PC-9 (cell line): ENCODE results near the gene UBASH3A. TPM values are rescaled to one million over a fixed set of nuclear protein-coding genes. Genes with fewer than 3 reads are reported as not detected.

Source experiments
- BruUV-seq: library from RNA; stranded (reverse); fragments of 400-500 nt; replicated peaks from 2 replicates; lab custom pipeline; 2021; lab: Mats Ljungman, UMichigan
- CTCF ChIA-PET: fragments of 300-600 bp; sonication (Branson Sonifier 250); formaldehyde crosslinking; loops from one replicate; lab custom pipeline; 2022; ENCODE audit warnings: antibody characterized with exemption; lab: Charles Lee
- POLR2A ChIA-PET: fragments of 300-600 bp; sonication (Branson Sonifier 250); formaldehyde crosslinking; loops from one replicate; lab custom pipeline; 2022; ENCODE audit warnings: antibody characterized with exemption; ENCODE audit not compliant: unreplicated experiment; lab: Charles Lee
- DNase-seq, 2 experiments: peaks; one replicate each; pipeline versions ENCODE4 v3.0.0 to v3.0.0-alpha.2; 2015 to 2022; ENCODE audit warnings: mixed read lengths in 1 of 2
- H2AFZ ChIP-seq: fragments of 200-600 bp; sonication (generic); 2 replicates; pipeline ENCODE4 v1.8.1; 2017; ENCODE audit warnings: antibody characterized with exemption
- H3F3A ChIP-seq: fragments of 200-600 bp; sonication (generic); 2 replicates; pipeline ENCODE4 v1.8.1; 2017; ENCODE audit warnings: antibody characterized with exemption, mild to moderate bottlenecking, low read depth; ENCODE audit not compliant: insufficient read depth
- H3K27ac ChIP-seq: fragments of 200-600 bp; sonication (generic); 2 replicates; pipeline ENCODE4 v1.6.1; 2016; ENCODE audit warnings: mixed run types
- H3K27me3 ChIP-seq: fragments of 200-600 bp; sonication (generic); 2 replicates; pipeline ENCODE4 v1.6.1; 2016; ENCODE audit warnings: low read depth, mixed run types; ENCODE audit not compliant: insufficient read depth
- H3K36me3 ChIP-seq: fragments of 200-600 bp; sonication (generic); 2 replicates; pipeline ENCODE4 v1.6.1; 2016; ENCODE audit warnings: low read depth, mixed run types
- H3K4me1 ChIP-seq: fragments of 200-600 bp; sonication (generic); replicated peaks from 2 replicates; pipeline ENCODE4 v1.6.1; 2016; ENCODE audit warnings: mixed run types; ENCODE audit not compliant: insufficient read depth
- H3K4me2 ChIP-seq: fragments of 200-600 bp; sonication (generic); 2 replicates; pipeline ENCODE4 v1.6.1; 2017; ENCODE audit warnings: mixed run types
- H3K4me3 ChIP-seq: fragments of 200-600 bp; sonication (generic); 2 replicates; pipeline ENCODE4 v1.6.1; 2016; ENCODE audit warnings: mixed run types
- H3K79me2 ChIP-seq: fragments of 200-600 bp; sonication (generic); 2 replicates; pipeline ENCODE4 v1.6.1; 2017; ENCODE audit warnings: low read depth, mixed run types
- H3K9me2 ChIP-seq: fragments of 200-600 bp; sonication (generic); 2 replicates; pipeline ENCODE4 v1.8.1; 2017; ENCODE audit warnings: mild to moderate bottlenecking; ENCODE audit not compliant: insufficient read depth
- H3K9me3 ChIP-seq: fragments of 200-600 bp; sonication (generic); 2 replicates; pipeline ENCODE4 v1.8.1; 2016; ENCODE audit warnings: low read depth; ENCODE audit not compliant: insufficient read depth
- H4K20me1 ChIP-seq: fragments of 200-600 bp; sonication (generic); 2 replicates; pipeline ENCODE4 v1.8.1; 2017; ENCODE audit not compliant: insufficient read depth
- EZH2 ChIP-seq: fragments of 200-600 bp; sonication (generic); IDR thresholded peaks from 2 replicates; pipeline ENCODE4 v1.8.0; 2017; ENCODE audit warnings: antibody characterized with exemption, low read depth
- intact Hi-C: fragments of 100-400 bp; cut with micrococcal nuclease; formaldehyde crosslinking; loops from one replicate; pipeline ENCODE4 v1.10.0; 2022; ENCODE audit not compliant: unreplicated experiment
- total RNA-seq: library from RNA; stranded (reverse); gene quantifications from 2 replicates; pipeline ENCODE4 v1.2.3, GENCODE V29; 2021
- TF ChIP-seq, protein P1 (sequence below): fragments of 200-600 bp; sonication (generic); conservative IDR thresholded peaks from 2 replicates; pipeline ENCODE4 v1.6.1; 2017; ENCODE audit warnings: mixed run types, antibody characterized with exemption, mild to moderate bottlenecking, moderate library complexity

UBASH3A gene
- total RNA-seq, 1 experiment from 2014 or later, result not detected

DNA sequence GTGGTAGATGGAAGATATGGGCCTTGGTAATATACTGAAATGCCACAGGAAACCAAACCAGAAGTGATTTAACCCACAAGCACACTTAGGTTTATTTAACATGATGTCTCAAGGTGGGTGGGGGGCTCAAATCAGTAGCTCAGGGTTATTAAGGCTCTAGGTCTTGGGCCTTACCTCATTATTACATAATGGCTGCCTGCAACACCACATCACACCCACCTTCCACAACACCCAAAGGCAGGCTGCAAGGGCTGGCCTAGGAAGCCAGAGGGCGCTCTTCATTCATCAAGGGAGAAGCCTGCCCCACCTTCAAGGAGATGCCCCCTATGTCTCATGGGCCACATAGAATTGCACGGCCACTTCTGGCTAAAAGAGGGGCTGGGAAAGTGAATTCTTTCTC is 43.4 kb upstream of the UBASH3A start:
- Histone ChIP-seq H3K4me1 (peaks cover 19% of the 10 kb centered on the region), H3K27me3 (no peaks in the 10 kb centered on the region), H3K36me3 (no peaks in the 10 kb centered on the region), H4K20me1 (no peaks in the 10 kb centered on the region), H3K9me2 (no peaks in the 10 kb centered on the region), H3K79me2 (no peaks in the 10 kb centered on the region), H3K4me2 (no peak overlapping the region), H3K4me3 (no peak overlapping the region), H3K27ac (no peak overlapping the region), H3K9me3 (no peaks in the 10 kb centered on the region), H3F3A (peaks cover 14% of the 10 kb centered on the region), H2AFZ (no peak overlapping the region)
- no peak for DNase-seq
- no TSS peak for BruUV-seq
- CTCF ChIA-PET, result no interaction called here
- intact Hi-C loops, result no loop called here
- TF ChIP-seq EZH2, result no peak
- TF ChIP-seq, protein P1, sequence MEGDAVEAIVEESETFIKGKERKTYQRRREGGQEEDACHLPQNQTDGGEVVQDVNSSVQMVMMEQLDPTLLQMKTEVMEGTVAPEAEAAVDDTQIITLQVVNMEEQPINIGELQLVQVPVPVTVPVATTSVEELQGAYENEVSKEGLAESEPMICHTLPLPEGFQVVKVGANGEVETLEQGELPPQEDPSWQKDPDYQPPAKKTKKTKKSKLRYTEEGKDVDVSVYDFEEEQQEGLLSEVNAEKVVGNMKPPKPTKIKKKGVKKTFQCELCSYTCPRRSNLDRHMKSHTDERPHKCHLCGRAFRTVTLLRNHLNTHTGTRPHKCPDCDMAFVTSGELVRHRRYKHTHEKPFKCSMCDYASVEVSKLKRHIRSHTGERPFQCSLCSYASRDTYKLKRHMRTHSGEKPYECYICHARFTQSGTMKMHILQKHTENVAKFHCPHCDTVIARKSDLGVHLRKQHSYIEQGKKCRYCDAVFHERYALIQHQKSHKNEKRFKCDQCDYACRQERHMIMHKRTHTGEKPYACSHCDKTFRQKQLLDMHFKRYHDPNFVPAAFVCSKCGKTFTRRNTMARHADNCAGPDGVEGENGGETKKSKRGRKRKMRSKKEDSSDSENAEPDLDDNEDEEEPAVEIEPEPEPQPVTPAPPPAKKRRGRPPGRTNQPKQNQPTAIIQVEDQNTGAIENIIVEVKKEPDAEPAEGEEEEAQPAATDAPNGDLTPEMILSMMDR, result peak; percentile 44; the same call in 1 of the 2 replicates
- POLR2A ChIA-PET, result interaction anchor here (0.6 kb wide), 1 partner anchor 20 kb away, joined by 5 read pairs; no protein-coding TSS in a partner anchor

DNA sequence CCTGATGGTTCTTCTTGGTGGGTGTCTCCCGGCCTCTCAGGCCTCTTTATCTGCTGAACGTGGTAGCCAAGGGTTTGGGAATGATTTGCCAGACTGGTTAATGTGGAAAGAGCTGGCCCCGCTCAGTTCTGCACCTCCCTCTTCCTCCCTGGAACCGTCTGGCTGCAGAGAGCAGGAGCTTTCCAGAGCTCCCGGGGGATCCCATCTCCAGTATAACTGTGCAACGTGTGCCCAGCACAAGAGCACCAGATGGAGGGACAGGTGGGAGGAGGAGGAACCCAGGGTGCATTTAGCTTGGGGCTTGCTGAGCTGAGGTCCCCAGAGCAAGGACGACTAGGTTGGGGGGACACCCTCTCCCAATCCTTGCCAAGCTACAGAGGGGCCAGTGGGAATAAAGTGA is 42.4 kb upstream of the UBASH3A start:
- no peak overlapping the region for H3K4me3 ChIP-seq
- no peaks in the 10 kb centered on the region for H3K9me3 ChIP-seq
- no peak overlapping the region for H3K4me2 ChIP-seq
- intact Hi-C loops, result no loop called here
- TF ChIP-seq, protein P1, result no peak
- no peak for TF ChIP-seq EZH2
- H3K4me1 ChIP-seq, result peaks cover 26% of the 10 kb centered on the region
- no peaks in the 10 kb centered on the region for H3K79me2 ChIP-seq
- BruUV-seq, result no TSS peak
- H4K20me1 ChIP-seq, result no peaks in the 10 kb centered on the region
- ChIA-PET POLR2A (no interaction called here), CTCF (no interaction called here)
- DNase-seq, result no peak
- H3K27ac ChIP-seq, result no peak overlapping the region
- H3K27me3 ChIP-seq, result no peaks in the 10 kb centered on the region
- H2AFZ ChIP-seq, result no peak overlapping the region
- H3K9me2 ChIP-seq, result no peaks in the 10 kb centered on the region
- peaks cover 18% of the 10 kb centered on the region for H3F3A ChIP-seq
- no peaks in the 10 kb centered on the region for H3K36me3 ChIP-seq

DNA sequence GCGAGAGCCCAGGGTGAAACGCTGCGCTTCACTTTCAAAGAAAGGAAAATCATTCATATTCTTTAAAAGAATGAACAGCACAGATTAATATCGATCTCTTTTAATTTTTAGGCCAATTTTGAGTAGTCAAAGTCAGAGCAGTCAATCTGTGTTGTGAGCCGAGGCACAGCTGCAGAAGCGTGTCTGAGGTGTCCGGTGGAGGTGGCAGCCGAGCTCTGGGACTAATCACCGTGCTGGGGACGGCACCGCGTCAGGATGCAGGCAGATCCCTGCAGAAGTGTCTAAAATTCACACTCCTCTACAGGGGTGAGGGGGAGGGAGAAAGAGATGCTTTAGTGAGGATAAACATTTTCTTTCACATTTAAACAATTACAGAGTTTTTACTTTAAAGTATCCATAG is 41.5 kb upstream of the UBASH3A start:
- Histone ChIP-seq H3K36me3 (no peaks in the 10 kb centered on the region), H3K9me2 (no peaks in the 10 kb centered on the region), H3K4me3 (no peak overlapping the region), H3F3A (peaks cover 23% of the 10 kb centered on the region), H4K20me1 (no peaks in the 10 kb centered on the region), H2AFZ (no peak overlapping the region), H3K4me1 (peaks cover 33% of the 10 kb centered on the region), H3K9me3 (no peaks in the 10 kb centered on the region), H3K79me2 (no peaks in the 10 kb centered on the region), H3K4me2 (no peak overlapping the region), H3K27ac (no peak overlapping the region), H3K27me3 (no peaks in the 10 kb centered on the region)
- BruUV-seq, result no TSS peak
- intact Hi-C loops, result no loop called here
- DNase-seq, result no peak
- ChIA-PET CTCF (interaction anchor here (0.7 kb wide), 1 partner anchor 153 kb away, joined by 4 read pairs; no protein-coding TSS in a partner anchor), POLR2A (no interaction called here)
- TF ChIP-seq EZH2, result no peak
- TF ChIP-seq, protein P1, result no peak
